DMS153 (cell line): ENCODE data around the gene NR2F1-AS1.
"Not testable (repeated sequence)": the region's sequence is repeated elsewhere in the genome, so short reads cannot be mapped to it uniquely, and the experiment has no call there.

Source experiments
- DNase-seq: peaks from one replicate; lab custom pipeline; 2025; lab: John Stamatoyannopoulos, UW

The NR2F1-AS1 gene

DNA sequence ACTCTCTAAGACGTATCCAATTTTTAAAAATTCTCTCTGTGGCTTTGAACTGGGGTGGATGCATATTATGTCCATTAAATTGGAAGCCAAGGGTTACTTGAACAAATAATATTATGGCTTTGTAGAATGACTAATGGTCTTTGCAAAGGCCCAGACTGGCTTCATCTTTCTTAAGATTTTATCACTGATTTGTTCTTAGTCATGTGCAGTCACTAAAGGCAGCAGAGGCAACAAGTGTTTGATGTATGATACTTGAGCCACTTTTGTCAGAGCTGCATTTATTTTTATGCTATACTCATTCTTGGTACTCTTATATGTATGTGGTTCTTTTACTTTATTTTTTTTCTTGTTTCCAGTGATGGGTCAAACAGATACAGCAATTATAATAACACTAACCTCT, 152.2 kb downstream of the NR2F1-AS1 start:
- DNase-seq = no peak

DNA sequence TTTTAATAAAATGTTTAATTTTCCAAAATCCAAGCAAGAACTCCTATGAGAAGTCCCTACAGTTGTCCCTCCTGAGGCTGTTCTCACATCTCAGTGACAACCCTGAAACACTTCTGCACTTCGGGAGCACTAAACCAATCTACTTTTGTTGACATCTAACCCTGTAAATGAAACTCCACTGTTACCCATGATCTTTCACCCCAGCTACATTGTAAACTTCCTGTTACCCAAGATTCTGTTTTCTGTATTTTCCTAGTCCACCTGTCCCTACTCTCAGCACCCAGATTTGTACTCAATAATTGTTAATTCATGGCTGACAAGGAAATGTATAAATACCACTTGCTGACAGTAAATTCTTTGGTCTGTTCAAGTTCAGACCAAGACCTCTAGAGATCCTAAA, 153.7 kb downstream of the NR2F1-AS1 start:
- DNase-seq = no peak

DNA sequence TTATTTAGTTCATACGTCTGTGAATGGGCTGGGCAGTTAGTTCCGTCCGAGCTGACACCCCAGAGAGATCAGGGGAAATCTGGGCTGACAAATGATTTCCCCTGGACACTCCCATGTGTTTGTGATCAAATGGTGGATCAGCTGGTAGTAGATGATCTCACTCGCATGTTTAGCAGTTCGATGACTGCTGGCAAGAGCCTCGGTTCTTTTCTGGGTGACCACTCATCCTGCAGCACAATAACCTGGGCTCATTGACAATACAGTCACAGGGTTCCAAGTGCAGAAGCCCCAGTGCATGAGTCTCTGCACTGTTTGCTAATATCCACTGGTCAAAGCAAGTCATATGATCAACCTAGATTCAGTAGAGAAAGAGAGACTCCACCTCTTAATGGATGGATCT, 155.9 kb downstream of the NR2F1-AS1 start:
- DNase-seq = no peak

DNA sequence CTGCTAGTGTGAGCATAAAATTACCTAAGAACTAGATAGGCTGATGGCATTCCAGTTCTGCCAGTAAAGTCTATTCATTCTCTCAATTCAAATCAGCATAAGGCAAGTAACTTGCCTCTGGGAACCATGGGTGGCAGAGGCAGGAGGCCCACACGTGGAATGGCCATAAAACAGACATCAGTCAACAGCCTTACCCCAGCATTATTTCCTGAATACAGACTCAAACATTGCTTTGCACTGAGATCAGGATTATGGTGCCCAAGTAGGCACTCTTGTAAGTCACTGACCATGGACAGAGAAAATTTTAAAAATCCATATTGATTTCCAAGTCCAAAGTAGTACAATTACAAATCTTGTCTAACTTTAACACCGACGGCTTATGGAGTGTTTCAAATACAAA, 157.7 kb downstream of the NR2F1-AS1 start:
- DNase-seq = no peak

DNA sequence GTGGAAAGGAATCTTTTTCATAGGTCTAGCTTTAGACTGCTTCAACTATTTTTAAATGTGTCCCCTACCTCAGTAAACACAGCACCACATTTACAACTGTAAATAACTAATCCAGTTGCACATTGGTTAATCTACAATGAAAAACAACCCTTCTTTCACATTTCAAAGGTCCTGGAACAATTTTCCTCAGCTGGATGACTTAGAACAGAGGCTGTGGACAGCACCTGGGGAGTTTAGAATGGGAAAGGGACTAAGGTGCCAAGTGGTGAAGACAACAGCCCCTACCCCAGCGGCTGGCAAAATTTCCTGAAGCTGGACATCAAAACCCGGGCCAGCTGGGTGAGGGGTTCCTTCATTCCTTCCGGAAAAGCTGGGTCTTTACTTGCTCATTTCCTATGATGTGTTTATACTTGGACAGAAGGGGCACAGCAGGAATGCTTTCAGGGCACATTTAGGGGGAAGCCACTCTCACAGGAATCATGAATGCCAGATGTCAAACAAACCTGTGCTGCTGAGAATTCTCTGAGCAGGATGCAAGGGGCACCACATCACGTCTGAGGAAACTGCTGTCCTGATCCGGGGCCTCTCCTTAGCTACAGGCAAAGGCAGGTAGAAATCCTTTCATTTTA, 158.3 kb downstream of the NR2F1-AS1 start:
- DNase-seq = no peak

DNA sequence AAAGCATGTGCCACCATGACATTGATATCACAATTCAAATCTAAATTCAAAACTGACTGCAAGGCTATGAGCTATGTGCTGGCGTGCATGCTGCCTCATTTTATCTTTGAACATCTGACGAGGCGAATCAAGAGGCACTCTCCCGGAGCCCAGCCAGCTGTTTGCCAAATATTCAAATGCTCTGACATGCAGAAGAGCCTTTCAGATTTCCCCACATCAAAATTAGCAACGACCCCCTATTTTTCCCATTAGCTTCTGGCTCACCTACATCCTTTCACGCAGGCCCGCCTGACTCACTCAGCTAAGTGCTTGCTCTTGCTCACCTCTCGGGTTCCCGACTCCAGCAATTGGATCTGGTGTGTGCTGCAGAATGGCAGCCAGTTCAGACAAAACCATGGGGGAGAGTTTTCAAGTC, 159.0 kb downstream of the NR2F1-AS1 start:
- DNase-seq = no peak

DNA sequence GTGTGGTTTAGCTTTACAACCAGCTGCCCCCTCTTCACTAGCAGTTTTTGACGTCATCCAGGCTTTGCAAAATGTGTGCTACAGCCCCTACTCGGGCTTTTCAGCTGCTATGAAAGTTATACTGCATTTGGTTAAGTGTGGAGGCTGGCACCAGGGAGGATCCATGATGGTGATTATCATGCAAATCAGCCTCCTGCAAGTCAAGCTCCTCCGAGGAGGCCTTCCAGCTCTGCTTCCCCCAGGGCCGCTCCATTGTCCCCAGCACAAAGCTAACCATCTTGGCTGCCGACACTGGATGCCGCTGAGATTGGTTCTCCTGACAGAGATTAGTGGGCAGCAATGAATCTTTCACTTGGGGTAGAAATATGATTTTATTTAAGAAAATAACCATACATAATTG, 159.6 kb downstream of the NR2F1-AS1 start:
- no peak for DNase-seq

DNA sequence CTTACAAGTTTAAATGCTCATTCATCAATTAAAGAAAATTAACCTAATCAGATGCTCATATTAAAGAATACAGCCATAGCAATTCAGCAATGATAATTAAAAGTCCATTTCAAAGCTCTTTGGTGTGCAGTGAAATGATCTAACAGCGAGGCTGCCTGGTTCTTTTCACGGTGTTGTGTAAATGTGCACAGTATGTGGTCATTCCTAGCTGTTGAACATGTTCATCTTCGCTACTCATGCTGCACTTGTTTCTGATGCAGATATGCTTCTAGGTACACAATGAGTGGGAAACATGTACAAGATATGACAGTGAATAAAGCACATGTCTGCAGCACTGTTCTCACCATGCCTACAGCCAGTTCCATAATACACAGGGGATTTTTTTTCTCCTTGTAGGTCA, 163.5 kb downstream of the NR2F1-AS1 start:
- no peak for DNase-seq

DNA sequence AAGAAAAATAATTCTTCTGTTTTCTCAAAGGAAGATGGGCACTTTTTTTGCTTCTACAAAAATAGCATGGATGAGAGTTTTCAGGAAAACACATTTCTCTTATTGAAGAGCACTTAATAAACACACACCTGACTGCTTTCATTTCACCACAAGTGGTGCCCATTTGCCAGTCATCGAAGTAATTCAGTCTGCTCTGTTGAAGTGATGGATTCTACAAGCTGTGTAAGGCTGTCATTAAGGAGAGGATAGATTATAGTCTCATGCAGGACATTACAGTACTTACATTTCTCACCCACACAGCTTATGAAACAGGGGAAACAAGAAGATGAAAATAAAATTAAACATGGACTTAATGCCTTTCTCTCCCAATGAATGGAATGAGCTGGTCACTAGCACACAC, 165.2 kb downstream of the NR2F1-AS1 start:
- no peak for DNase-seq

DNA sequence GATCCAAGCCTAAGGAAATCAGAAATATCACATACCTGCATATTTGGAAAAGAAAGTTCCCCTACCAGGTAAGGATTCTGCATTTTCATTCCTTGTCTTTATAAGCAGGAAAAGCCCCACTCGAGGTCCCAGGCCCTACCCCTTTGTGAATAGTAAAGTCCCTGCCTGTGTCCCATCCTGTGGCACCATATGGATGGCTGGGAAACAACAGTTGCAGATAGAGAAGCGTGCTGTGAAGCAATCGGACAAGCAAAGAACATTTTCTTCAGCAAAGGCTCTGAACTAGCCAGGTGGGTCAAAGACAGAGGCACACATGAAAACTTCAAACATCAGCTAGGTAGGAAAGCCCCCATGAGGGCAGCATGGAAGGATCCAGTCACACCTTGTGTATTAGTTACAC, 169.3 kb downstream of the NR2F1-AS1 start:
- no peak for DNase-seq

DNA sequence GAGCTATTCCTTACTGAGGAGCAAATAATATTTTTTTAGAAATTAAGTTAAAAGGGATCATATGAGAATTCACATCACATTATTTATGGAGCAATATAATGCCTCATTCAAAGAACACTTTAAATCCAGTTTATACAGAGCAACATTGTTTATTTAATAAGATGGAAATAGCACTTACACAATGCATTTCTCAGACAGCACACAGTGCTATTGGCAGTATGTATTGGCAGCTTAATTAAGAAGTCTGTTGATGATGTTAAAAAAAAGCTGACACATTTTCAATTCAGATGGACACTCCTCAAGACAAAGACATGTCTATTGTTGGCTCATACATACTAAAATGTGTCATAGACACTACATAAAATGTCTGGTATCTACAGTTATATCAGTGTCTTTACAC, 171.3 kb downstream of the NR2F1-AS1 start:
- DNase-seq = no peak

DNA sequence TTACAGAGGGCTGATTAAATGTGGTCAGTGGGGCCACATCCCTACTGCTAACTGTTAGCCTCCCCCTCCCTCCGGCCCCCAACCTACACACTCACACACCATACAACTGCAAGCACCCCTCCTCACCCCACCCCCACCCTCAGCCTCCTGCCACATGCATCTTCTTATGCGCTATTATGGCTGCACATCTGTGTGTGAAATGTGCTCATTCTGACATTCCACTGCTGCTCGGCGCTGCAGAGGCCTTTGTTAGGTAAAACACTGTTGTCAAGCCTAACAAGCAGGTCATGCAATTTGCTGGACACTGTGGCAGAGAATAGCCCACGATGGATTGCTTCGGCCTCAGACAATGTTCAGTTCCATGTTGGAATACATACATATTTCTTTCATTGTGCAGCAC, 173.6 kb downstream of the NR2F1-AS1 start:
- no peak for DNase-seq

DNA sequence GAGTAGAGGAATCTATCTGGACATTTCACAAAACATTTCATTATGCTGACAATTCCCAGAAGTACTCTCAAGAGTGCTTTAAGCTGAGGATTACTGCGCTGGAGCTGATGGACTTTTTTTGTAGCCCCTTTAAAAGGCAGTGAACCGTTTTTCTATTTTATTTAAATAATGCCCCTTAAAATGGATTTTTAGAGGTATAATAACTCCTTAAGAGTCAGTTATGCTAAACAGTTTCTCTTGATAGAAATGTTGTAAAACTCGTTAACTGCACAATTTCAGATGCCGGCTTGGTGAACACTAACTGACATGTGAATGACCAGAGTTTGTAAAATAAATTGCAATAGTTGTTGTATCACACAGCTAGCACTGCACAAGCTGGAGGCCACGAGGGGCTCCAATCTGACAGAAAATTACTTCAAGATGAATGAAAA, 174.0 kb downstream of the NR2F1-AS1 start:
- no peak for DNase-seq

DNA sequence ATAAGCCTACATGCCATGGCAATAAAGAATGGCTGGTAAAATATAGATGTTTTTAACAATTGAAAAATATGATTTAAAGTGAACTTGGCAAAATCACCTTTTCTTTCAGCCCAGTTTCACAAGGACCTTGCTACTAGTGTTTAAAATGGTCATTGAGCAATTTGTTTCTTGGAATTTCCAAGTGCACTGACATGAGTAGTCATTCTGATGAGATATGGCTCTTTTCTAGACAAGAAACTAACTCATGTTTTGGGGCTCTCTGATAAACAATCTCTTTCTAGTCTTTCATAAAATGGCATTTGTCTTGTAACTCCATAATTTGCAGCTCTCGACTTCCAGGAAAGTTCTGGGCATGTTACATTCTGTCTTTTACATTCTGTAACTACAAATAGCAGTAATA, 176.8 kb downstream of the NR2F1-AS1 start:
- DNase-seq = no peak

DNA sequence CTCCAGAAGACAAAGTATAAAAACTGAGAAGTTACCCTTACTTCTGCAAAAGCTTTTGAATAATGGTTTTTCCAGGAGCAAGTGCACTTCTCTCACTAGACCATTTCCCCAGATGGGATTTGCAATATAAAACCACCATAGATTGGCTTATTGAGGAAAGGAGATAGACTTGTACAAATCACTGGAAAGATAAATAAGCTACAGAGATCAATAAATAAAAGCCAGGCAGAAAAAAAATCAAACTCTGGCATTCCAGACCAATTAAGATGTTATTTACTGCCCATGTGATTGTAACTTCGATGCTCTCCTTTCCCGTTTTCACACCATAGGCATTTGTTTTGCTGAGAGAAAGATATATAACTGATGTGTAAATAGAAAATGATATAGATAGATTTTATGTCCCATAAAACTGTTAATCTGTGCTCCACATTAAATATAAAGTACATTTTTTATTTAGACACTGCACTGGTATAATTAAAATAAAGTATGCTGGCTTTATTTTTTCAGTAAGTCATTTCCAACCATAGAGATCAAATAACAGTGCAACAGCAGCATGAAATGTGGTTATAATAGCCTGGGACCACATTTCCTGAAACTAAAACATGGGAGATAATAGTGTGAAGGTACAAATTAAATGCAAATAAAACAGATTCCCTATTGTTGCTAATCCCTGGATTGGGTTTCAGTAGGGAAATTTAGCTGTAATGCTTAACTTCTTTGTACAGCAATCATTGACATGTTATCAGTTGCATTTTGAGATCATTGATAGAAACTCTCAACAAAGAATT, 177.7 kb downstream of the NR2F1-AS1 start:
- no peak for DNase-seq

DNA sequence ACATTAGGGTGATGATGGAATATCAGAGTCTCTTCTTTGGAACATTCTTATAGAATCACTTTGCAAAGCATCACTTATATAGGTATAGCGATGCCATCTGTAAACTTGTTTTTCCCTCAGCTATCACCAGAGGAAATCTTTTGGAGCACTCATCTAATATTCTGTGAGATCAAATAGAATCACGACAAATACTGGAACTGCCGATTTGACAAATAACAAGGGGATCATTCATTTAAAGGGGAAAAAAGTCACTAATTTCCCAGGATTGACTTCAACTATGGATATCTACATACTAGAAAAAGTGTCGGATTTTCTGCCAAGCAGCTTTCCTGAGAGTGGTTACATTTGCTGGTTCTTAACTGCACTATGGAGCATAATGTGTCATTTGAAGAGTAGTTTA, 178.6 kb downstream of the NR2F1-AS1 start:
- no peak for DNase-seq

DNA sequence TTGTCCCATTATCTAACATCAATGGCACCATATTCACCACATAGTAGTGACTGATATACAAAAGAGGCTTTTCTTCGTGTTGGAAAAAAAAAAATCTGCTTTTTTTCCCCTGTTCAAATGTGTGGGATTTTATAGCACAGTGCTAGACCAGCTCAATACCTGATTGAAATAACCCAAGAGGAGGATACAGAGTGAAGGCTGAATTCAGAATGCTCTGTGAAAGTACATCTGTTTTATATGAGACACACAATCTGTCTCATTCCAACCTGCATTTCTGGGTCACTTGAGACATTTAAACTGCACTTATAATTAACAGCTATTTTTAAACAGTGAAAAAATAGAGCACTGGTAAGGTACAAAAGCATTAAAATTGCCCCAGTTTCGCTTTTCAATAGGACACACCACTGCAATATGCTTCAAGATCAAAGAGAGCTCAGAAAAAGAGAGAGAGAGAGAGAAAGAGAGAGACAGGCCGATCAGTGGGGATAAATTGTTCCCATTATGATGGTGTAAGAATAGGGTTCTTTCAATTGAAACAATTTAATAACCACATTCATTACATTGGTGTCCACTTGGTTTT, 179.3 kb downstream of the NR2F1-AS1 start:
- no peak for DNase-seq

DNA sequence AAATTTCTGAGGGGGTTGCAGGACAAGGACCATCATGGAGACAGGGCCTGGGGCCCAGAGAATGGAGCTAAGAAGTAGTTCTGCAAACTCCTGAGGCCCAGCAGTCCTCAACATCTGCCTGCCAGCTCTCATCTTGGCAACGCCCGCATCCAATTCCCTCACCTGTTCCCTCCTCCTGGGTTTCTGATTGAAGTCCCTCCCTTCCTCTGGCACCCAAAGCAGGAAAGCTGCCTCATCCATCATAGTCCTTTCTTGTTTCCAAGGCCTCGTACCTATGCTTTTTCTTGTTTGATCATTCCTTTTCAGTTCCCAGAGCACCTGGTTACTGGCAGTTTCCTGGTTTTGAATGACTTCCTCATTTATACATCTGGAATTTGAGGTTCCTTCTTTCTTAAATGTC, 181.3 kb downstream of the NR2F1-AS1 start:
- DNase-seq = no peak

DNA sequence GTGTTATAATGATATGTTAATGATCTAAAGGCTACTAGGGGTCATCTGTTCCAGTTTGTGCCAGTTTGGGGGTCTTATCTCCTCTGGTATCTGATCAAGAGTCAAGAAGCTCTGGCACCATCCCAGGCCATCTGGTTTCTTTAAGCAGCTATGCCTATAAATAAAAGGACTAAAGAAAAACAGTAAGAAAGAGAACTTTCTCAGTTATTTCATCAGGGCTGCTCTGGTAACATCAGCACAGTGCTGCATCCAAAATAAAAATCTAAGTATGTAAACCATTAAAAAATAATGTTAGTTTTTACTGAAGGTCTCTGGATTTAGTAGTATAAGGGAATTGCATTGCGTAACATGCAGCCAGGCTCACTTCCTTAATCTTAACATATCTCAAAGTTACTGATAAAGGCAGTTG, 185.0 kb downstream of the NR2F1-AS1 start:
- DNase-seq = no peak

DNA sequence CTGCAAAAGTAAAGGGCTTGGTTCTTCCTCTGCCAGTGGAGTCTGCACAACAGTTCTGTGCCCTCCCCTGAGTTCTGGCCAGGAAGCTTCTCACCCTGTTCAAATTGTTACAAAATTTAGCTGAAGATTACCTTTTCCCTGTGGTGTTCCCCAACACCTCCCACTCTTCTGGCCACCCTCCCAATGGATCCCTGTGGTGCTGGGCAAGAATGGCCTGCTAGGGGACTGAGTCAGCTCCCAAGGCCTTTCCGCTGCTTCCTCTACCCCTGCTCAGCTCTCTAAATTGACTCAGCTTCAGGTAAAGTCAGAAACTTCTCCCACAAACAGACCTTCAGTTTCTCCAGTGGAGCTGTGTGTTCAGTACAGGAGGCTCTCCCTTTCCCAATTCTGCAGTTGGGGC, 186.0 kb downstream of the NR2F1-AS1 start:
- DNase-seq = no peak

DNA sequence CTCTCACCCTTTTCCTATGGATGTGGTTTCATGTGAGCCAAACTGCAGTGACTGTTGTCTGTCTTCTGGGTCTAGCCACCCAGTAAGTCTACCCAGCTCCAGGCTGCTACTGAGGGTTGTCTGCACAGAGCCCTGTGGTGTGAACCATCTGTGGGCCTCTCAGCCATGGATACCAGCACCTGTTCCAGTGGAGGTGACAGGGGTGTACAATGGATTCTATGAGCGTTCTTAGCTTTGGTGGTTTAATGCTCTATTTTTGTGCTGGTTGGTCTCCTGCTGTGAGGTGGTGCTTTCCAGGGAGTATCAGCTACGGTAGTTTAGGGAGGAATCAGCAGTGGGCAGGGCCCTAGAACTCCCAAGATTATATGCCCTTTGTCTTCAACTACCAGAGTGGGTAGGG, 186.7 kb downstream of the NR2F1-AS1 start:
- DNase-seq = no peak

DNA sequence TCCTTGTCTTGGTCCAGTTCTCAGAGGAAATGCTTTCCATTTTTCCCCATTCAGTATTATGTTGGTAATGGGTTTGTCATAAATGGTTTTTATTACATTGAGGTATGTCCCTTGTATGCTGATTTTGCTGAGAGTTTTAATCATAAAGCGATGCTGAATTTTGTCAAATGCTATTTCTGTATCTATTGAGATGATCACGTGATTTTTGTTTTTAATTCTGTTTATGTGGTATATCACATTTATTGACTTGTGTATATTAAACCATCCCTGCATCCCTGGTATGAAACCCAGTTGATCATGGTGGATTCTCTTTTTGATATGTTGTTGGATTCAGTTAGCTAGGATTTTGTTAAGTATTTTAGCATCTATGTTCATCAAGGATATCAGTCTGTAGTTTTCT, 189.8 kb downstream of the NR2F1-AS1 start:
- not testable (repeated sequence) for DNase-seq

DNA sequence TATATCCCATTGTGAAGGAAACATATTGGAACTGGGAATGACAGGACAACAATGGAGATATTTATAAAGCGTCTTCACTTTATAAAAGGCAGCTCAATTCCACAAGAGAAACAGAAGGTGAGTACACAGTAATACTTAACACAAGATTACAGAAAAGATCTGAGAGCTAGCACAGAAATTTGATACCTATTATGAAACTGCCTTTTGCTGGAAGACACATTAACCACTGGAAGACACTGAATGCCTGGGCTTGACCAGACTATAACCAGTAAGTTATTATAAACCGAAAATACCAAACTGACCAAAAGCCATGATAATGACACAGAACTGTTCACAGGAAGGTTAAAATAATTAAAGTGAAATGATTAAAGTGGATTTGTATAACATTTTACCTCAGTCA, 195.4 kb downstream of the NR2F1-AS1 start:
- DNase-seq = no peak

DNA sequence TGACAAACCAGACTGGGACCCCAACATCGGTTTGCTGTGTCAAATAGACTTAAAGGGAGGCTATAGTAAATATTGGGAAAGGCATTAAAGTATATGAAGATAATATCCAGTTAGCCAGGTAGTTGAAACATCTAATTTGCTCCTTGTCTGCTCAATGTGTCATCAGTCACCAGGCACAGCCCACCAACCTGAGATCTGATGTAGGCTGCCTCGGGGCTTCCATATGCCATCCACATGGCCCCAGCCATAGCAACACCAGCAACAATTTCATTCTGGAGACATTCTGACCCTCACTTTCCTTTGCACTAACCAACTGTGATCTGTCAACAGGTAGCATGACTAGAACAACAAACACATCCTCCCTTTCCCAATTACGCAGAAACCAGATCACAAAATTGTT, 196.0 kb downstream of the NR2F1-AS1 start:
- DNase-seq = no peak
